Fibroblast of peridontal ligament (primary cell): ENCODE data around the gene INHA.

ENCODE experiments used
- DNase-seq: peaks from one replicate; pipeline ENCODE4 v3.0.0-alpha.2; 2010; ENCODE audit errors: extremely low read depth

The INHA gene

DNA sequence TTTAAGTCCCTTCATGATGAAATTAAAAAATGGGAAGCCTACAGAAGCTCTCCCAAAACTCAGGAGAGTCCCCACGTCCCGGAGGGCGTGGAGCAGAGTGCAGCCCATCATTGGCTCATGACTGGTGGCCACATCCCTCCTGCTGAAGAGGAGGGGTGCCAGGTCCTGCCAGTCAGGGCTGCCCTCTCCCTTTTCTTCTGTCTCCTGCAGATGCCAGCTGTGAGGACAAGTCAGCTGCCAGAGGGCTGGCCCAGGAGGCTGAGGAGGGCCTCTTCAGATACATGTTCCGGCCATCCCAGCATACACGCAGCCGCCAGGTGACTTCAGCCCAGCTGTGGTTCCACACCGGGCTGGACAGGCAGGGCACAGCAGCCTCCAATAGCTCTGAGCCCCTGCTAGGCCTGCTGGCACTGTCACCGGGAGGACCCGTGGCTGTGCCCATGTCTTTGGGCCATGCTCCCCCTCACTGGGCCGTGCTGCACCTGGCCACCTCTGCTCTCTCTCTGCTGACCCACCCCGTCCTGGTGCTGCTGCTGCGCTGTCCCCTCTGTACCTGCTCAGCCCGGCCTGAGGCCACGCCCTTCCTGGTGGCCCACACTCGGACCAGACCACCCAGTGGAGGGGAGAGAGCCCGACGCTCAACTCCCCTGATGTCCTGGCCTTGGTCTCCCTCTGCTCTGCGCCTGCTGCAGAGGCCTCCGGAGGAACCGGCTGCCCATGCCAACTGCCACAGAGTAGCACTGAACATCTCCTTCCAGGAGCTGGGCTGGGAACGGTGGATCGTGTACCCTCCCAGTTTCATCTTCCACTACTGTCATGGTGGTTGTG is 2.6 kb downstream of the INHA start:
- DNase-seq, result no peak

GRCh38 chr2:219575566-219576504 is 3.7 kb downstream of the INHA start:
- DNase-seq, result no peak

GRCh38 chr2:219576505-219577388 is 4.6 kb downstream of the INHA start:
- DNase-seq, result no peak

DNA sequence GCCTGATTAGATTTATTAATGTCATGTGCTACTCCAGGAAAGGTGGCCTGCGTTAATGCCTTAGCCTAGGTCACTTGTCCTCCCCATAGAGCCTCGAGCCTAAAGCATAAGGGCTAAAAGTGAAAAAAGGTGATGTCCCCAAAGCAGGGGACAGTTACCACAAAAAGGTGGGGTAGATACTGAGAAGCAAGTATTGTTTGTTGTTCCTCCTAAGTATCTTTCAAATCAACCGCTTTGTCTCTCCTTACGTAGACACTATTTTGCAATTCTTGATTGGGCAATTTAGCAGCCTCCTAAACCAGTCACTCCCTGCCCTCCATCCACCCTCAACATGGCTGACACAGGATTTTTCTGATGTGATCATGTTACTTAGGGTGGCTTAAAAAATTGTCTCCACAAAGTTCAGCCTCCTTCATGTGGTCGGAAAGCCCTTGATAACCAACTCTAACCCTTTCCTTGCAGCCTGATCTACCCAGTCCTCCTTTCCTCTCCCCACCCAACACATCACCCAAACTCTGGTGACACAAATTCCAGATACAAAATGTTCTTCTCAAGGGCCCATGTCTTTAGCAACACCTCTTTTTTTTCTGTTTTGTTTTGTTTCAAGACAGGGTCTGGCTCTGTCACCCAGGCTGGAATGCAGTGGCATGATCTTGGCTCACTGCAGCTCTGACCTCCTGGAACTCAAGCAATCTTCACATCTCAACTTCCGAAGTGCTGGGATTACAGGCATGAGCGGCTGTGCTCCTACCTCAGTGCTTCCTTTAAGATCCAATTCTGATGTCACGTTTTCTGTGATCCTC is 6.9 kb downstream of the INHA start:
- DNase-seq, result peak; percentile 46

DNA sequence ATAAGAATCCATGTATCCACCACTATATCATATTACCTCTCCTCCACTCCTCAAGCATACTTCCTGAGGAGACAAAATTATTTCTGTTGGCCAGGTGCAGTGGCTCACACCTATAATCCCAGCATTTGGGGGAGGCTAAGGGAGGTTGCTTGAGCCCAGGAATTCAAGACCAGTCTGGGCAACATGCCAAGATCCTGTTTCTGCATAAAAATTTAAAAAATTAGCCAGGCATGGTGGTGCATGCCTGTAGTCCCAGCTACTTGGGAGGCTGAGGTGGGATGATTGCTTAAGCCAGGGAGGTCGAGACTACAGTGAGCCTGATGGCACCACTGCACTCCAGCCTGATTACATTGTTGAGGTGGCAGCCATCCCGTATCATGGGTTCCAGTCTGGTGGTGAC is 9.2 kb downstream of the INHA start:
- no peak for DNase-seq

DNA sequence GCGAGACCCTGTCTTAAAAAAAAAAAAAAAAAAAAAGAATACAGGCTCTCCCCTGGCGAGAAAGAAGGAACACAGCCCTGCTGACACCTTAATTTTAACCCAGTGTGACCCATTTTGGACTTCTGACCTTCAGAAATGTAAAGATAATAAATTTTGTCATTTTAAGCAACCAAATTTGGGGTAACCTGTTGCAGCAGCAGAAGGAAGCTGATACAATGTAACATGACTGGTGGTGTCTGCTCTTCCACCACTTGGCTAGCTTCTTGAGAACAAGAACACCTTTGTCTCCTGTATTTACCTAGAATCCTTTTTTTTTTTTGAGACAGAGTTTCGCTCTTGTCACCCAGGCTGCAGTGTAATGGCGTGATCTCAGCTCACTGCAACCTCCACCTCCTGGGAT is 19.0 kb downstream of the INHA start:
- DNase-seq, result no peak

DNA sequence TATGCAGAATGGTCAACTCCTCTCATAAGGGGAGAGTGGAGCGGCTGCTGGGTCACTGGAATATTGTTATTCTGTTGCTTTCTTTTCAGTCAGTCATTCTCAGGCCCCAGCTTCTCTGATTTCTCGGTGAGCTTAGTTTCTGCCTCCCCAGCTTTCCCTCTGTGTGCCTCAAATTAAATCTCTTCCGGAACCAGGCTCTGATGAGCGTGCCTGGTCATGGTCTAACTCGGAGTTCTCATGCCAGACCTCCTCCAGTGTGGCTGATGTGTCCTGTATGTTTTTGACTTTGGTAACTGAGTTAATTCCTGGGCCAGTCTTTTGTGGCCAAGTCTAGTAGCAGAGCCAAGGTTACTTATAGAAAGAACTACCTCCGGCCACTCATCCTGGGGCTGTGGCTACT is 20.6 kb downstream of the INHA start:
- no peak for DNase-seq

DNA sequence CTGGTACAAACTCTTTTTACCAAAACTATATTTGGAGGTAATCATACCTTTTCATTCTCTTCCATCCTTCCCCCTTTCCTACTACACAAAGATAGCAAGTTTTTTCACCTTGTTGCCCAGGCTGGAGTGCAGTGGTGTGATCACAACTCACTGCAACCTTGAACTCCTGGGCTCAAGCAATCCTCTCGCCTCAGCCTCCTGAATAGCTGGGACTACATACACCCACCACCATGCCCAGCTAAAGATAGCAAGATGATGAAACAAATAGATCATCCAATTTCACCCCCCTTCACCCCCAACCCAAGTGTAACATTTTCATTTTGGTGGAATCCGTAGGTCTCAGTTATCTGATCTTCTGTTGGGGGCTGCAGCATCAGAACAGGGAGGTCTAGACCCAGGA is 21.0 kb downstream of the INHA start:
- no peak for DNase-seq

- DNase-seq, result no peak
Measured at GRCh38 chr2:219595256-219595655, 23.1 kb downstream of the INHA start.

GRCh38 chr2:219596954-219597551 is 24.9 kb downstream of the INHA start:
- peak; percentile 49 for DNase-seq

DNA sequence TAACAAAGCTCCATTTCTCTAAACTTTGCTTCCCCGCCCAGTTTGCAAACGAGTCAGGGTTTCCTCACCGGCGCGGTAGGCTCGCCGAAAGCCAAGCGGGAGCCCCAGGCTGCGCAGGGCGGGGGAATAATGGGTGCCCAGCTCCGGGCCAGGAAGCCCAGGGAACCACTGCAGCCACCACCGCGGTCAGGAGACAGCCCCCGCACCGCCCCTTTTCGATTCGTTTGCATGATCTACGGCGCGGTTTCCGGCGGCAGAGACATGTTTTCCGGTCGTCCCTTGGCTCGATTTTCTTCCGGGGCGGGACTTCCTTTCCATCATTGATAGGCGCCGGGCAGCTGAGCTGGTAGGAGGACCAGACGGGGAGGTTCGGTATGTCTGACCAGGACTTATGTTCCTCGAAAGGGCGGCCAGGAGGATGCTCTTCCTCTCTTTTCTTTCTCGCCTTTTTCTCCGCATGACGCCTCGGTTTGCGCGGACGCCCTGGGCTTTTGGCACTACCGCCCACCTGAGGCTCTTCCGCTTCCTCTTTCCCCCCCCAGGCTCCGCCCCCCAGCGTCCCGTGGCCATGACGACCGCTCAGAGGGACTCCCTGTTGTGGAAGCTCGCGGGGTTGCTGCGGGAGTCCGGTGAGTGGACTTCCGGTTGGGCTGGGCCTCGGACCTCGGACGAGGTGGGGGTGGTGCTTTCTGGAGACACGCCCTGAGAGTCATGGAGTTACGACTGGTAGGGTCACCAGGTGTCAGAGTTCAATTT is 25.6 kb downstream of the INHA start, which contains the start of gene STK11IP:
Gene STK11IP (plus strand): TSS at position 306 of the 756 bp plus-strand sequence. CDS start 263 bp downstream, at position 569.
- DNase-seq, result peak; percentile 95

GRCh38 chr2:219598308-219599078 is 26.4 kb downstream of the INHA start:
- peak; percentile 14 for DNase-seq

DNA sequence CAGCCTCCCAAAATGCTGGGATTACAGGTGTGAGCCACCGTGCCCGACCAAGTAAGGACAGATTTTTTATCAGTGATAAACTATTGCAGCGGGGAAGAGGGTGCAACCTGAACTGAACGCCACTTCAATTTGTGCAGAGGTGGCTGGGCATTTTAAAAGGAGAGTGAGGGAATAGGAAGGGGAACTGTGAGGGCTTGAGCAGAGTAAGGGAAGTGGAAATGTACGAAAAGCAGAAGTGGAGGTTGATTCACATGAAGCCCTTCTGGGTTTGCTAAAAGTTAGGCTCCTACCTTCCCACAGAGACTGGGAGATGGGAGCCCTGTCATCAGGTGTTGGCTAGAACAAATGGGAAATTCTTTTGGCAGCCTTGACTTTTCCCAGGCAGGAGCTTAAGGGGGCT is 31.7 kb downstream of the INHA start:
- no peak for DNase-seq

GRCh38 chr2:219605607-219605954 is 33.5 kb downstream of the INHA start:
- no peak for DNase-seq

DNA sequence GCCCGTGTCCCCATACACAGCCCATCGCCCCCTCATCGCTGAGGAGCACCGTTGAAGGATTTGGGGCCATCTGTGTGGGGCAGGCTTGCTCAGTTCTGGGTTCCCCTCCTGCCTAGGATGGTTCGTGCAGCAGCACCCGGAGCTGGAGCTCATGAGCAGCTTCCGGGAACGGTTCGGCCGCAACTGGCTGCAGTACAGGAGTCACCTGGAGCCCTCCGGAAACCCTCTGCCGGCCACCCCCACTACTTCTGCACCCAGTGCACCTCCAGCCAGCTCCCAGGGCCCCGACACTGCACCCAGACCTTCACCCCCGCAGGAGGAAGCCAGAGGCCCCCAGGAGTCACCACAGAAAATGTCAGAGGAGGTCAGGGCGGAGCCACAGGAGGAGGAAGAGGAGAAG is 35.8 kb downstream of the INHA start:
- no peak for DNase-seq

GRCh38 chr2:219608399-219608964 is 36.4 kb downstream of the INHA start:
- DNase-seq, result no peak

- DNase-seq, result no peak
Measured at GRCh38 chr2:219609149-219609750, 37.1 kb downstream of the INHA start.

DNA sequence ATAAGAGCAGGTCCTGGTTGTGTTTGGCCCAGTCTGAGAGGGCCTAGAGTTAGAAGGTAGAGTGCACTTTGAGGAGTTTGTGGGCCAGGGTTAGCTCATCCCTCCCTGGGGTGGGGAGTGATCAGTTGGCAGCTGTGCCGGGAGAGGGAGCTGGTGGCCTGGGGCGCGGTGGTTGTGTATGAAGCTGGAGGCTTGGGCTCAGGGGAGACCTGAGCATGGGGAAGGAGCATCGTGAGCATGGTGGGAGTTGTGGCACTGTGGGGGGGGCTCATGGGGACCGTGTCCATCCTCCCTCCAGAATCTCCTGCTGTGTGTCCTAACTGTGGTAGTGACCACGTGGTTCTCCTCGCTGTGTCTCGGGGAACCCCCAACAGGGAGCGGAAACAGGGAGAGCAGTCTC is 39.2 kb downstream of the INHA start:
- DNase-seq, result no peak
